ENCODE measurements around the gene NLRP1. TPM values are rescaled to one million over a fixed set of nuclear protein-coding genes. Genes with fewer than 3 reads are reported as not detected.
A peak's percentile ranks its signal among the peaks of the same experiment; 100 is the strongest.

Gene NLRP1
- total RNA-seq, 1 donor from 2014 or later: 33.2 TPM

GRCh38 chr17:5598457-5598856 is 14.1 kb upstream of the NLRP1 start:
- intact Hi-C loops (cut with DNase I): no loop called here

GRCh38 chr17:5596421-5596820 is 12.1 kb upstream of the NLRP1 start:
- DNase-seq: no peak
- Histone ChIP-seq H3K9me3 (no peaks in the 10 kb centered on the region), H3K4me1 (no peaks in the 10 kb centered on the region), H3K4me3 (no peak overlapping the region), H3K27me3 (peaks cover 43% of the 10 kb centered on the region), H3K36me3 (no peaks in the 10 kb centered on the region), H3K27ac (no peak overlapping the region)
- intact Hi-C loops (cut with DNase I): no loop called here
- no peak for ATAC-seq
- no peak for TF ChIP-seq CTCF (IDR thresholded peaks at IDR 0.05)

More at GRCh38 chr17:5598457-5598856, 14.1 kb upstream of the NLRP1 start:
- Histone ChIP-seq H3K36me3 (no peaks in the 10 kb centered on the region), H3K27ac (no peak overlapping the region), H3K27me3 (peaks cover 40% of the 10 kb centered on the region), H3K9me3 (no peaks in the 10 kb centered on the region), H3K4me3 (no peak overlapping the region), H3K4me1 (no peaks in the 10 kb centered on the region)
- ATAC-seq (no peak), DNase-seq (no peak)
- no peak for TF ChIP-seq CTCF (IDR thresholded peaks at IDR 0.05)

GRCh38 chr17:5595831-5596230 is 11.5 kb upstream of the NLRP1 start:
- Histone ChIP-seq H3K27ac (no peak overlapping the region), H3K4me1 (no peaks in the 10 kb centered on the region), H3K9me3 (no peaks in the 10 kb centered on the region), H3K27me3 (peaks cover 43% of the 10 kb centered on the region), H3K4me3 (no peak overlapping the region), H3K36me3 (no peaks in the 10 kb centered on the region)
- TF ChIP-seq CTCF (IDR thresholded peaks at IDR 0.05): no peak
- intact Hi-C loops (cut with DNase I): no loop called here
- ATAC-seq: no peak
- no peak for DNase-seq

GRCh38 chr17:5592382-5592781 is 8.1 kb upstream of the NLRP1 start:
- Histone ChIP-seq H3K27me3 (peaks cover 28% of the 10 kb centered on the region), H3K4me3 (no peak overlapping the region), H3K4me1 (no peaks in the 10 kb centered on the region), H3K36me3 (no peaks in the 10 kb centered on the region), H3K9me3 (no peaks in the 10 kb centered on the region), H3K27ac (no peak overlapping the region)
- intact Hi-C loops (cut with DNase I): no loop called here
- ATAC-seq: peak; percentile 48
- TF ChIP-seq CTCF (IDR thresholded peaks at IDR 0.05): peak; percentile 64
- DNase-seq: no peak

GRCh38 chr17:5591966-5592365 is 7.7 kb upstream of the NLRP1 start:
- H3K9me3 ChIP-seq: no peaks in the 10 kb centered on the region
- no peak for TF ChIP-seq CTCF (IDR thresholded peaks at IDR 0.05)
- no peaks in the 10 kb centered on the region for H3K36me3 ChIP-seq
- DNase-seq: no peak
- no peaks in the 10 kb centered on the region for H3K4me1 ChIP-seq
- no peak overlapping the region for H3K4me3 ChIP-seq
- H3K27me3 ChIP-seq: peaks cover 28% of the 10 kb centered on the region
- no peak for ATAC-seq
- intact Hi-C loops (cut with DNase I): no loop called here
- H3K27ac ChIP-seq: no peak overlapping the region

GRCh38 chr17:5588584-5588983 is 4.3 kb upstream of the NLRP1 start:
- DNase-seq: no peak
- ATAC-seq: no peak
- TF ChIP-seq CTCF (IDR thresholded peaks at IDR 0.05): no peak
- intact Hi-C loops (cut with DNase I): loop anchor here (5.0 kb wide), 2 partner anchors 829 to 844 kb away; no protein-coding TSS in a partner anchor
- no peaks in the 10 kb centered on the region for H3K9me3 ChIP-seq
- H3K4me1 ChIP-seq: peaks cover 21% of the 10 kb centered on the region
- no peak overlapping the region for H3K4me3 ChIP-seq
- no peaks in the 10 kb centered on the region for H3K36me3 ChIP-seq
- no peak overlapping the region for H3K27ac ChIP-seq
- peaks cover 14% of the 10 kb centered on the region for H3K27me3 ChIP-seq

All from upper lobe of right lung (tissue), 1 donor.